Astrocyte (in vitro differentiated cells and primary cell): Measurements from ENCODE around the gene OXTR.

ENCODE experiments used
- CTCF ChIP-seq: IDR thresholded peaks from 2 replicates; pipeline ENCODE4 v1.5.1; 2011; ENCODE audit warnings: low read depth, mild to moderate bottlenecking, inconsistent platforms, low read length, moderate library complexity; ENCODE audit not compliant: insufficient read depth
- EZH2 ChIP-seq: IDR thresholded peaks from 2 replicates; pipeline ENCODE4 v1.6.1; 2012; ENCODE audit warnings: mild to moderate bottlenecking, low read length, inconsistent platforms; ENCODE audit not compliant: insufficient read depth

- TF ChIP-seq CTCF (no peak), EZH2 (no peak)
These were observed 25.5 kb downstream of the OXTR start for GRCh38 chr3:8743911-8744310.
